ENCODE measurements around the gene MRPL14.
"Not testable (repeated sequence)": the region's sequence is repeated elsewhere in the genome, so short reads cannot be mapped to it uniquely, and the experiment has no call there.

MRPL14 gene

DNA sequence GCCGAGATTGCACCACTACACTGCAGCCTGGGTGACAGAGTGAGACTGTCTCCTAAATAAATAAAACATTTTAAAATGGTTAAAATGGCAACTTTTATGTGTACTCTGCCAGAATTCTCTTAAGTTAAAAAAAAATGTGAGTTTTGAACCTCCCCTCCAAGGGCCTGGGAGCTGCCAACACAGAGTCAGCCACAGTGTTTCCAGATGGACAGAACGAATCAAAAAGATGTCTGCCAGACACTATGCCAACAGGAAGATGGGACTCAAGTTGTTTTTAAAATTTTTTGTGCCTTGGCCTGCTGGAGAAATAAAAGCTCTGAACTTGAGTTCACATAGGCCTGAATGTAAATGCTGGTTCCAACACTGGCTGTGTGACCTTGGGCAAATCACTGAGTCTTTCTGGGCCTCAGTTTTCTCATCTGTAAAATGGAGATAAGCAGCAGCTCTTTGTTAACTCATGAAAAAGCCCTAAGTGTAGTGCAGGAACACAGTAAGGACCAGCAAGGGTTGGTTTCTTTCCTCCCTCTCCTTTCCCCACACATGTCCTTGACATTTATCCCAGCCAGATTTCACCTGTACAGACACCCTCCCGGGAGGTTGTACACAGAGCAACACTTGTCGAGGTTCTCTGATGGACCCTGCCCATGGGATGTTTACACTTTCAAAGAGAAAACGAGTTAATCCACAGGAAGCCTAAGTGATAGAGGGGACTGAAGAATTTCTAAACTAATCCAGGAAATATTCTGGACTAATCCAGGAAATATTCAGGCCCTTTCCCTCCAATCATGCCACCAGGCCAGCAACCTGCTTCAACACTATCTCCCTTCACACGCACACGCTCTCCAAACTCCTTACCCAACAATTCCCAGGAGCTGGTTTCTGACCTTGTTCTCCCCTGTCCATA, 35.0 kb downstream of the MRPL14 start:
- Histone ChIP-seq H3K27ac (ENCODE audit: low read length) (no peak overlapping the region), H3K9me2 (replicated peaks; ENCODE audit: insufficient read depth, low read length) (no peaks in the 10 kb centered on the region), H3K27me3 (replicated peaks; ENCODE audit: insufficient read depth, low read length) (no peaks in the 10 kb centered on the region), H3K9ac (ENCODE audit: low read length) (no peak overlapping the region), H3K4me2 (ENCODE audit: low read depth, low read length) (no peak overlapping the region), H2AFZ (ENCODE audit: low read length) (no peak overlapping the region), H3F3A (ENCODE audit: insufficient read depth, low read length) (peaks cover 2% of the 10 kb centered on the region; the same call in 1 of the 2 replicates), H3K9me3 (replicated peaks; ENCODE audit: insufficient read depth, low read length) (no peaks in the 10 kb centered on the region), H3K79me2 (ENCODE audit: low read length) (no peaks in the 10 kb centered on the region), H3K4me3 (ENCODE audit: low read length) (no peak overlapping the region), H3K4me1 (ENCODE audit: low read length) (peaks cover 4% of the 10 kb centered on the region; the same call in 1 of the 2 replicates), H3K36me3 (replicated peaks; ENCODE audit: insufficient read depth, low read length) (no peaks in the 10 kb centered on the region), H4K20me1 (ENCODE audit: insufficient read depth, low read length) (no peaks in the 10 kb centered on the region)
- DNase-seq = no peak
- TF ChIP-seq EZH2 (optimal IDR thresholded peaks at IDR 0.05; ENCODE audit: low read depth, low read length) = no peak
- TF ChIP-seq, protein P1, sequence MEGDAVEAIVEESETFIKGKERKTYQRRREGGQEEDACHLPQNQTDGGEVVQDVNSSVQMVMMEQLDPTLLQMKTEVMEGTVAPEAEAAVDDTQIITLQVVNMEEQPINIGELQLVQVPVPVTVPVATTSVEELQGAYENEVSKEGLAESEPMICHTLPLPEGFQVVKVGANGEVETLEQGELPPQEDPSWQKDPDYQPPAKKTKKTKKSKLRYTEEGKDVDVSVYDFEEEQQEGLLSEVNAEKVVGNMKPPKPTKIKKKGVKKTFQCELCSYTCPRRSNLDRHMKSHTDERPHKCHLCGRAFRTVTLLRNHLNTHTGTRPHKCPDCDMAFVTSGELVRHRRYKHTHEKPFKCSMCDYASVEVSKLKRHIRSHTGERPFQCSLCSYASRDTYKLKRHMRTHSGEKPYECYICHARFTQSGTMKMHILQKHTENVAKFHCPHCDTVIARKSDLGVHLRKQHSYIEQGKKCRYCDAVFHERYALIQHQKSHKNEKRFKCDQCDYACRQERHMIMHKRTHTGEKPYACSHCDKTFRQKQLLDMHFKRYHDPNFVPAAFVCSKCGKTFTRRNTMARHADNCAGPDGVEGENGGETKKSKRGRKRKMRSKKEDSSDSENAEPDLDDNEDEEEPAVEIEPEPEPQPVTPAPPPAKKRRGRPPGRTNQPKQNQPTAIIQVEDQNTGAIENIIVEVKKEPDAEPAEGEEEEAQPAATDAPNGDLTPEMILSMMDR (IDR thresholded peaks at IDR 0.05; ENCODE audit: low read length) = no peak
- no peak for TF ChIP-seq EZH2phosphoT487 (IDR thresholded peaks at IDR 0.05; ENCODE audit: low read length)

DNA sequence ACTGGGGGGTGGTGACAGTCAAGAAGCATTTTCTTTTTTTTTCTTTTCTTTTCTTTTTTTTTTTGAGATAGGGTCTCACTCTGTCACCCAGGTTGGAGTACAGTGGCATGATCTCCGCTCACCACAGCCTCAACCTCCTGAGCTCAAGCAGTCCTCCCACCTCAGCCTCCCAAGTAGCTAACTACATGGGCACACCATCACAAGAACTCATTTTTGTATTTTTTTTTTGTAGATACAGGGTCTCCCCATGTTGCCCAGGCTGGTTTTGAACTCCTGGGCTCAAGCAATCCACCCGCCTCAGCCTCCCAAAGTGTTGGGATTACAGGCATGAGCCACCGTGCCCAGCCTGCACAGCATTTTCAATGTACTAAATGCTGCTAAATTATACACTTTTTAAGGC, 35.9 kb downstream of the MRPL14 start:
- not testable (repeated sequence) for H3K4me2 ChIP-seq (ENCODE audit: low read depth, low read length); H3K79me2 ChIP-seq (ENCODE audit: low read length); H3K9ac ChIP-seq (ENCODE audit: low read length); H3K4me1 ChIP-seq (ENCODE audit: low read length); H3K36me3 ChIP-seq (replicated peaks; ENCODE audit: insufficient read depth, low read length); DNase-seq; H4K20me1 ChIP-seq (ENCODE audit: insufficient read depth, low read length); H3K9me3 ChIP-seq (replicated peaks; ENCODE audit: insufficient read depth, low read length); H3F3A ChIP-seq (ENCODE audit: insufficient read depth, low read length); H2AFZ ChIP-seq (ENCODE audit: low read length); H3K9me2 ChIP-seq (replicated peaks; ENCODE audit: insufficient read depth, low read length); H3K27ac ChIP-seq (ENCODE audit: low read length); H3K4me3 ChIP-seq (ENCODE audit: low read length); H3K27me3 ChIP-seq (replicated peaks; ENCODE audit: insufficient read depth, low read length)

DNA sequence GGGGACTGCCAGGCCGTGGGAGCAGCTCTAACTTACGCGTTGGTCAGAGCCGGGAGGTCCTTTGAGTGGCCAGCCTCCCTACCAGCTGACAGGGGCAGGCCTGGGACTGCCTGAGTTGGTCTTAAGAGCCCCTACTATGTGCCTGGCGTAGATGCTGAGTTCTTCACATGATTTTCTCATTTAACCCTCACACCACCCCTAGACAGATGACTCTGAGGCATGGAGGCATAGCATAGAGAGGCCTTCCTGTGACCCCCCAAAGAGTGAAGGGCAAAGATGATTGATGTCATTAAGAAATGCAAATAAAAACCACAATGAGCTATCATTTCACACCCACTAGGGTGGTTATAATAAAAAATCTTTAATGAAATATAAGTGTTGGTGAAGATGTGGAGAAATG, 36.8 kb downstream of the MRPL14 start:
- Histone ChIP-seq H3K9me2 (replicated peaks; ENCODE audit: insufficient read depth, low read length) (no peaks in the 10 kb centered on the region), H3F3A (ENCODE audit: insufficient read depth, low read length) (no peaks in the 10 kb centered on the region), H3K79me2 (ENCODE audit: low read length) (no peaks in the 10 kb centered on the region), H3K9ac (ENCODE audit: low read length) (no peak overlapping the region), H3K27ac (ENCODE audit: low read length) (no peak overlapping the region), H3K9me3 (replicated peaks; ENCODE audit: insufficient read depth, low read length) (no peaks in the 10 kb centered on the region), H4K20me1 (ENCODE audit: insufficient read depth, low read length) (no peaks in the 10 kb centered on the region), H3K4me3 (ENCODE audit: low read length) (no peak overlapping the region), H3K27me3 (replicated peaks; ENCODE audit: insufficient read depth, low read length) (no peaks in the 10 kb centered on the region), H3K4me1 (ENCODE audit: low read length) (no peaks in the 10 kb centered on the region), H3K4me2 (ENCODE audit: low read depth, low read length) (no peak overlapping the region), H3K36me3 (replicated peaks; ENCODE audit: insufficient read depth, low read length) (no peaks in the 10 kb centered on the region), H2AFZ (ENCODE audit: low read length) (no peak overlapping the region)
- TF ChIP-seq EZH2phosphoT487 (IDR thresholded peaks at IDR 0.05; ENCODE audit: low read length) (no peak), EZH2 (optimal IDR thresholded peaks at IDR 0.05; ENCODE audit: low read depth, low read length) (no peak)
- TF ChIP-seq, protein P1 (IDR thresholded peaks at IDR 0.05; ENCODE audit: low read length) = no peak
- DNase-seq = no peak

Measured in MM.1S (cell line).